ENCODE data around the gene SLC25A51. TPM values are rescaled to one million over a fixed set of nuclear protein-coding genes. Genes with fewer than 3 reads are reported as not detected.
A peak's percentile ranks its signal among the peaks of the same experiment; 100 is the strongest.

Gene SLC25A51
- total RNA-seq, 3 donors from 2014 or later, result 20.6 to 32.2 (median 22.4) TPM

DNA sequence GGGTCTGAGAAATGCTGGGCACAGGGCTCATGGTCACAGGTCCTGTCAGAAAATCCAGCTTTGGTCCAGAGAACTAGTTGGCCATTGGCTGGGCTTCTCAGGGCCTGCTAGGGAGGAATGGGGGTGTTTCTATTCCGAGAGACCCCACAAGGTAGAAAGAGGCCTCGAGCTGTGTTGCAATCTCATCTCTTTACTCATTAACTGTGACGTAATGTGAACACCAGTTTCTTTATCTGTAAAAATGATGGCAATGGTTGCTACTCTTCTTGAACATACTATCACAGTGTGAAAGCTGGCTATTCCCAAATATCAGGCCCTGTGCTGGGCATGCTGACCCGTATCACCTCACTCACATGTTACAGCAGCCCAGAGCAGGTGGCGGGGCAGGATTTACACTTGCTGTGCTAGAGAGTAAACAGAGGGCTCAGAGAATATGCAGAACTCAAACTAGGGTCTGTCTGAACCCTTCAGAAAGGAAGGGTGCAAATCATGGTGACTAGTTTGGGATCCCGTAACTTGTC lies 35.7 kb upstream of the SLC25A51 start:
- intact Hi-C loops (cut with DNase I, micrococcal nuclease), result no loop called here
- Histone ChIP-seq H3K4me1 (ENCODE audit: low read depth) (no peaks in the 10 kb centered on the region), H3K4me3 (no peak overlapping the region), H3K9me3 (no peaks in the 10 kb centered on the region), H3K36me3 (ENCODE audit: low read depth) (no peaks in the 10 kb centered on the region)
- no peak for ATAC-seq
- DNase-seq, result no peak
- TF ChIP-seq, protein P1, sequence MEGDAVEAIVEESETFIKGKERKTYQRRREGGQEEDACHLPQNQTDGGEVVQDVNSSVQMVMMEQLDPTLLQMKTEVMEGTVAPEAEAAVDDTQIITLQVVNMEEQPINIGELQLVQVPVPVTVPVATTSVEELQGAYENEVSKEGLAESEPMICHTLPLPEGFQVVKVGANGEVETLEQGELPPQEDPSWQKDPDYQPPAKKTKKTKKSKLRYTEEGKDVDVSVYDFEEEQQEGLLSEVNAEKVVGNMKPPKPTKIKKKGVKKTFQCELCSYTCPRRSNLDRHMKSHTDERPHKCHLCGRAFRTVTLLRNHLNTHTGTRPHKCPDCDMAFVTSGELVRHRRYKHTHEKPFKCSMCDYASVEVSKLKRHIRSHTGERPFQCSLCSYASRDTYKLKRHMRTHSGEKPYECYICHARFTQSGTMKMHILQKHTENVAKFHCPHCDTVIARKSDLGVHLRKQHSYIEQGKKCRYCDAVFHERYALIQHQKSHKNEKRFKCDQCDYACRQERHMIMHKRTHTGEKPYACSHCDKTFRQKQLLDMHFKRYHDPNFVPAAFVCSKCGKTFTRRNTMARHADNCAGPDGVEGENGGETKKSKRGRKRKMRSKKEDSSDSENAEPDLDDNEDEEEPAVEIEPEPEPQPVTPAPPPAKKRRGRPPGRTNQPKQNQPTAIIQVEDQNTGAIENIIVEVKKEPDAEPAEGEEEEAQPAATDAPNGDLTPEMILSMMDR (IDR thresholded peaks at IDR 0.05), result no peak

DNA sequence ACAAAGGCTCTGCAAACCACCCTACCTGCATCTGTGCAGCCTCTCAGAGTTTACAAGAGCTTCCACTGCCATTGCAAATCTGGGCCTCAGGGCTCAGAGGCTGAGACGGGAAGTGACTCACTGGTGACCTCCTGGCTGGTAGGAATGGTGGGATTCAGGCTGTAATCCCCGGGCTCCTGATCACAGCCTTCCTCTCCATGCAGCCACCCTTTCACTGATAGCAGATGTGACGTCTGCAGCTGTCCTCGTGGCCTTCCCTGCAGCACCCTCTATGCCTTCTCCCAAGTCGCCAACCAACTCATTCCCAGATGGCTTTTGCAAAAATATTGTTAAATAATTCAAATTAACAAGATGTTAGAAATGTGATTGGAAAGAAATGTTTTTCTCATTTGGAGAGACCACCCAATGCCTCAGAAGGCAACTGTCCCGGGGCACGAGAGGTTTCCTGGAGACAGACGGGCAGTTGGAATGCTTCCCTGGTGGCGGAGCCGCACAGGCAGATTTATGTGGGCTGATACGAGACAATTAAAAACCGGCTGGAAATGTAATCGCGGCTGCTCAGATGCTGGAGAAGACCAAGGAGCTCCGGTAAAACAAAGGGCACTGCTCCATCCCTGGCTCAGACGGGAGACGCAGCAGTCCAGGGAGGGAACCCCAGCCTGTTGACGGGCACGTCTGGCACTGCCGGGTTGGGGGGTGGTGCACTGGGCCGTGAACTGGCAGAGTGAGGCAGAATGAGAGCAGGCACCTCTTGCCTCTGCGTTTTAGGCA lies 34.4 kb upstream of the SLC25A51 start:
- intact Hi-C loops (cut with DNase I, micrococcal nuclease), result no loop called here
- Histone ChIP-seq H3K9me3 (no peaks in the 10 kb centered on the region), H3K36me3 (ENCODE audit: low read depth) (no peaks in the 10 kb centered on the region), H3K4me3 (no peak overlapping the region), H3K4me1 (ENCODE audit: low read depth) (no peaks in the 10 kb centered on the region)
- ATAC-seq (peak; percentile 12), DNase-seq (no peak)
- TF ChIP-seq, protein P1 (IDR thresholded peaks at IDR 0.05), result no peak

DNA sequence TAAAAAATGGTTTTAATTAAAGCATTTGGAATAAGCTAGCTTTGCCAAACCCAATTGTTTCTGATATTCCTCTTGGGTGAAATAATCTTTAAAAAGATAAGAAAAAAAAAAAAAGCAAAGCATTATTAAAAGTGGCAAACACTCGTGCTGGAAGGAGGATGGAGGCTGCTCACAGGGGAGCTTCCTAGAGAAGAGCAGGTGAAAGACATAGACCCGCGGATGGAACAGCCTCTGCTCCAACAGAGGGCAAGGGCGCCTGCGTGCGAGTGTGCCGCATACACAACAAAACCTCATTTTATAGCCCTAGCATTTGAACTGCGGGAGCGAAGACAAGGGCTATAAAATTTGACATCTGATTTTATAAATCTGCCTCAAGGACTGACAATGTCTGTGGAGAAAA lies 33.4 kb upstream of the SLC25A51 start:
- no peak for DNase-seq
- Histone ChIP-seq H3K9me3 (no peaks in the 10 kb centered on the region), H3K36me3 (ENCODE audit: low read depth) (no peaks in the 10 kb centered on the region), H3K4me3 (no peak overlapping the region), H3K4me1 (ENCODE audit: low read depth) (no peaks in the 10 kb centered on the region)
- intact Hi-C loops (cut with DNase I, micrococcal nuclease), result no loop called here
- ATAC-seq, result peak; percentile 34
- TF ChIP-seq, protein P1 (IDR thresholded peaks at IDR 0.05), result no peak

DNA sequence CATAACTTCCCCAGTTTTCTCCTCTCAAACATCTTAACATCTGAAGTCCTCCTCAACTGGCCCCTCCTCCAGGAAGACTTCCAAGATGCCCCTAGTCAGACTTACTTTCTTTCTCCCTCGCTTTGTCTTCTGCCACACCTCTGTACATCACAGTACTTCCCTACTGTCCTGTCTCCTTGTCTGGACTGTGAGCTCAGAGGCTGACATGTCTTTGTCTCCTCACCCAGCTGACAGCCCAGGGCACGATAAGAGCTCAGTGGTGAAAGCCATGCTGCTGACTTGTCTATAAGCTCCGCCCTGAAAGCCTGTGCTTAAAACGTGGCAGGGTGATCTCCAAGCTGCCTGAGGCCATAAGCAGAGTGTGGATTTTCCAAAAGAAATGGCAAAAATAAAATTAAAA lies 33.0 kb upstream of the SLC25A51 start:
- intact Hi-C loops (cut with DNase I, micrococcal nuclease), result no loop called here
- Histone ChIP-seq H3K9me3 (no peaks in the 10 kb centered on the region), H3K4me3 (no peak overlapping the region), H3K36me3 (ENCODE audit: low read depth) (no peaks in the 10 kb centered on the region), H3K4me1 (ENCODE audit: low read depth) (no peaks in the 10 kb centered on the region)
- DNase-seq, result no peak
- peak; percentile 33 for ATAC-seq
- TF ChIP-seq, protein P1 (IDR thresholded peaks at IDR 0.05), result no peak

DNA sequence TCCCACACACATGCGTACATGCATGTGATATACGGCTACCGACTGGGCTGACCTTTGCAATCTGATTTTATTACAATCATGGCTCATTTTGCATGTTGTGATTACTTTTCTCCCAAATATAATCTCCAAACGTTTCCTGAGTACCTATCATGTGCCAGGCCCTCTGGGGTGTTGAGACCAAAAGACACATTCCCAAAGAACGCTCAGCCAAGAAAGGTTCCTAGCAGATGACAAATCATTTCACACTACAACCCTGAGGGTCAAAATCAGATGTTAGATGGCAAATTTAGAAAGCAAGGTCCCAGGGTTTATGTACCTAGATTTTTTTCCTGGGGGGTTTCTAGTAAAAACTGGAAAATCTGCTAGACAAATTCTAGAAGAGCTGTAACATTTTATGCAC lies 32.4 kb upstream of the SLC25A51 start:
- DNase-seq, result no peak
- no peaks in the 10 kb centered on the region for H3K9me3 ChIP-seq
- no peaks in the 10 kb centered on the region for H3K36me3 ChIP-seq (ENCODE audit: low read depth)
- intact Hi-C loops (cut with DNase I, micrococcal nuclease), result no loop called here
- no peak for ATAC-seq
- no peaks in the 10 kb centered on the region for H3K4me1 ChIP-seq (ENCODE audit: low read depth)
- TF ChIP-seq, protein P1 (IDR thresholded peaks at IDR 0.05), result no peak
- no peak overlapping the region for H3K4me3 ChIP-seq

Measured in mucosa of descending colon (tissue), 3 donors.